Left lung (tissue), 10 donors: ENCODE measurements around the gene ASPHD2. TPM values are rescaled to one million over a fixed set of nuclear protein-coding genes. Genes with fewer than 3 reads are reported as not detected.

Experiments
- ATAC-seq: fragments of 200-7000 bp; cut with Tn5 transposase; one replicate; pipeline ENCODE4 v1.9.1; 2020; ENCODE audit warnings: moderate library complexity
- DNase-seq, 4 donors: peaks; one replicate each; pipeline ENCODE4 v3.0.0-alpha.2; 2013 to 2020
- H3K27ac ChIP-seq, 2 donors: fragments of 200-600 bp; sonication (generic) in 1 of 2; one replicate each; pipeline versions ENCODE4 v1.5.0 to v1.8.0; 2020 to 2021
- H3K27me3 ChIP-seq, 2 donors: fragments of 200-600 bp; sonication (generic) in 1 of 2; one replicate each; pipeline versions ENCODE4 v1.5.0 to v1.8.0; 2020 to 2021
- H3K36me3 ChIP-seq, 2 donors: fragments of 200-600 bp; sonication (generic) in 1 of 2; one replicate each; pipeline versions ENCODE4 v1.5.0 to v1.8.0; 2020 to 2021
- H3K4me1 ChIP-seq, 2 donors: fragments of 200-600 bp; one replicate each; pipeline ENCODE4 v1.8.0; 2021
- H3K4me3 ChIP-seq, 2 donors: fragments of 200-600 bp; sonication (generic) in 1 of 2; one replicate each; pipeline versions ENCODE4 v1.5.0 to v1.8.0; 2020 to 2021; ENCODE audit warnings: mild to moderate bottlenecking in 1 of 2
- H3K9me3 ChIP-seq, 2 donors: fragments of 200-600 bp; sonication (generic) in 1 of 2; one replicate each; pipeline versions ENCODE4 v1.5.0 to v1.8.0; 2020 to 2021
- CTCF ChIP-seq, 2 donors: fragments of 200-600 bp; sonication (generic) in 1 of 2; IDR thresholded peaks; one replicate each; pipeline versions ENCODE4 v1.5.0 to v1.8.0; 2021; ENCODE audit warnings: antibody characterized with exemption in 2 of 2
- intact Hi-C, 2 donors: fragments of 100-400 bp; cut with DNase I; formaldehyde crosslinking; loops; one replicate each; pipeline versions ENCODE4 v1.11.2 to v1.14.2; 2022
- polyA plus RNA-seq, 6 donors: library from polyadenylated mRNA; unstranded; fragments of 120-200 nt; gene quantifications; one replicate each; pipeline ENCODE4 v1.2.1, GENCODE V29; 2013; ENCODE audit not compliant: insufficient read length in 6 of 6
- total RNA-seq, 2 donors: library from RNA; stranded (reverse); fragmentation: NEBNext Ultra II Directional; extraction: Animal tissue kit (Norgen Biotek cat#: 25700); gene quantifications; one replicate each; pipeline ENCODE4 v1.2.1, GENCODE V29; 2021
- donor health status: DM: no; HTN: yes; CAD: no.
- donor health status: DM: no; HTN: no; CAD: no.

The ASPHD2 gene
- total and polyA plus RNA-seq, 8 donors = 0.38 to 2.1 (median 0.60) TPM

GRCh38 chr22:26486394-26486793 lies 57.3 kb downstream of the ASPHD2 start:
- ATAC-seq = no peak
- Histone ChIP-seq H3K36me3 (peaks cover 0 to 49% of the 10 kb centered on the region in 2 donors), H3K9me3 (no peaks in the 10 kb centered on the region), H3K27ac (no peak overlapping the region), H3K4me1 (peaks cover 9 to 43% of the 10 kb centered on the region in 2 donors), H3K27me3 (no peaks in the 10 kb centered on the region), H3K4me3 (no peak overlapping the region)
- no peak for TF ChIP-seq CTCF (IDR thresholded peaks at IDR 0.05)
- no peak for DNase-seq
- intact Hi-C loops = no loop called here

GRCh38 chr22:26487996-26488395 lies 58.9 kb downstream of the ASPHD2 start:
- Histone ChIP-seq H3K4me1 (peaks cover 5 to 27% of the 10 kb centered on the region in 2 donors), H3K4me3 (no peak overlapping the region), H3K27me3 (no peaks in the 10 kb centered on the region), H3K36me3 (peaks cover 0 to 65% of the 10 kb centered on the region in 2 donors), H3K27ac (no peak overlapping the region), H3K9me3 (no peaks in the 10 kb centered on the region)
- intact Hi-C loops = no loop called here
- TF ChIP-seq CTCF (IDR thresholded peaks at IDR 0.05) = no peak
- ATAC-seq (no peak), DNase-seq (no peak)

GRCh38 chr22:26489447-26490036 lies 60.5 kb downstream of the ASPHD2 start:
- Histone ChIP-seq H3K27ac (no peak overlapping the region), H3K9me3 (no peaks in the 10 kb centered on the region), H3K27me3 (no peaks in the 10 kb centered on the region), H3K36me3 (peaks cover 0 to 80% of the 10 kb centered on the region in 2 donors), H3K4me3 (no peak overlapping the region), H3K4me1 (peaks cover 1 to 18% of the 10 kb centered on the region in 2 donors)
- ATAC-seq (no peak), DNase-seq (no peak)
- no peak for TF ChIP-seq CTCF (IDR thresholded peaks at IDR 0.05)
- intact Hi-C loops = no loop called here

GRCh38 chr22:26492220-26492619 lies 63.2 kb downstream of the ASPHD2 start:
- Histone ChIP-seq H3K9me3 (no peaks in the 10 kb centered on the region), H3K27ac (no peak overlapping the region), H3K4me1 (no peaks in the 10 kb centered on the region), H3K27me3 (no peaks in the 10 kb centered on the region), H3K36me3 (peaks cover 0 to 100% of the 10 kb centered on the region in 2 donors), H3K4me3 (no peak overlapping the region)
- DNase-seq (no peak), ATAC-seq (no peak)
- intact Hi-C loops = no loop called here
- no peak for TF ChIP-seq CTCF (IDR thresholded peaks at IDR 0.05)

- H3K27ac ChIP-seq = no peak overlapping the region
- DNase-seq = no peak
- ATAC-seq = no peak
Observed at GRCh38 chr22:26494506-26494905, 65.4 kb downstream of the ASPHD2 start.

More at GRCh38 chr22:26494506-26494905, 65.4 kb downstream of the ASPHD2 start:
- Histone ChIP-seq H3K4me1 (no peaks in the 10 kb centered on the region), H3K27me3 (no peaks in the 10 kb centered on the region), H3K4me3 (no peak overlapping the region), H3K36me3 (peaks cover 0 to 100% of the 10 kb centered on the region in 2 donors), H3K9me3 (no peaks in the 10 kb centered on the region)
- intact Hi-C loops = no loop called here
- no peak for TF ChIP-seq CTCF (IDR thresholded peaks at IDR 0.05)

Other genes starting within 250 kb of the ASPHD2 start
- 10 to 100 TPM; 25.4 to 30.1 TPM for gene HPS4, start 54.5 kb downstream of the ASPHD2 start, total RNA-seq
- gene HPS4, start 54.5 kb downstream of the ASPHD2 start, polyA plus RNA-seq = 10 to 100 TPM; 31.0 to 40.7 (median 35.0) TPM
- gene SRRD, start 54.6 kb downstream of the ASPHD2 start, total RNA-seq = 10 to 100 TPM; 18.5 to 19.2 TPM
- 10 to 100 TPM; 25.9 to 33.1 (median 30.0) TPM for gene SRRD, start 54.6 kb downstream of the ASPHD2 start, polyA plus RNA-seq
- gene TFIP11, start 83.2 kb downstream of the ASPHD2 start, total RNA-seq = 10 to 100 TPM; 32.1 to 39.2 TPM
- gene TFIP11, start 83.2 kb downstream of the ASPHD2 start, polyA plus RNA-seq = 10 to 100 TPM; 34.8 to 39.9 (median 36.8) TPM
- gene TPST2, start 160.9 kb downstream of the ASPHD2 start, total RNA-seq = 10 to 100 TPM; 51.4 to 69.0 TPM
- gene TPST2, start 160.9 kb downstream of the ASPHD2 start, polyA plus RNA-seq = 10 to 100 TPM; 23.3 to 30.9 (median 28.4) TPM
- 1 to 10 TPM; 1.0 to 1.3 TPM for gene CRYBB1, start 188.8 kb downstream of the ASPHD2 start, total RNA-seq
- 1 to 10 TPM in 4 of 6 donors, under 1 TPM in 2; 0.79 to 1.5 (median 1.1) TPM for gene CRYBB1, start 188.8 kb downstream of the ASPHD2 start, polyA plus RNA-seq
- not detected for gene CRYBA4, start 192.7 kb downstream of the ASPHD2 start, total RNA-seq
- under 1 TPM; 0.21 to 0.87 (median 0.43) TPM for gene CRYBA4, start 192.7 kb downstream of the ASPHD2 start, polyA plus RNA-seq
- 10 to 100 TPM in 1 of 2 donors, 1 to 10 TPM in 1; 1.7 to 11.2 TPM for gene MIAT, start 228.3 kb downstream of the ASPHD2 start, total RNA-seq
- gene MIAT, start 228.3 kb downstream of the ASPHD2 start, polyA plus RNA-seq = 1 to 10 TPM; 2.3 to 3.0 (median 2.8) TPM